ENCODE data around the gene SETD1A.

DNA sequence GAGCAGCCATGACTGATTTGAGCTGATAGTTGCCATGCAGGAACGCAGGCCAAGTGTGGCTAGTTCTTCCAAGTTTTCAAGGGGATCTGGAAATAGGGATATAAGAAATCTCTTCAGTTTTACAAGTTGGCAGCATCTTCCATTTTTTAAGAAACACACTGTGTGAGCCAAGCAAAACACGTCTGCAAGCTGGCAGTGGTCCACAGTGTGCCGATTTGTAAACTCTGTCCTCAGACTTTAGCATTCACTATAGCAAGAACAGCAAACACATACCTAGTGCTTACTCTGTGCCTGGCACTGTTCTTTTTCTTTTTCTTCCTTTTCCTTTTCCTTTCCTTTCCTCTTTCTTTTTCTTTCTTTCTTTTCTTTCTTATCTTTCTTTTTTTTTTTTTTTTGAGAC lies 5.8 kb upstream of the SETD1A start:
- TF ChIP-seq YY1 (IDR thresholded peaks at IDR 0.05; ENCODE audit: insufficient read depth, insufficient read length) (no peak), SUZ12 (IDR thresholded peaks at IDR 0.05; ENCODE audit: extremely low read depth, insufficient read depth, insufficient read length) (no peak), ZNF274 (IDR thresholded peaks at IDR 0.05; ENCODE audit: low read depth, low read length) (no peak)
